A549 treated with AZD2906 at 1 μM for 4 hours (cell line): ENCODE data around the gene SLC5A11. TPM values are rescaled to one million over a fixed set of nuclear protein-coding genes. Genes with fewer than 3 reads are reported as not detected.

Experiments used
- total RNA-seq: library from RNA; stranded (reverse); fragments of 200-300 nt; extraction: Qiagen RNA extraction; gene quantifications from 5 replicates; pipeline ENCODE4 v1.2.3, GENCODE V29; 2022

Gene SLC5A11, protein sequence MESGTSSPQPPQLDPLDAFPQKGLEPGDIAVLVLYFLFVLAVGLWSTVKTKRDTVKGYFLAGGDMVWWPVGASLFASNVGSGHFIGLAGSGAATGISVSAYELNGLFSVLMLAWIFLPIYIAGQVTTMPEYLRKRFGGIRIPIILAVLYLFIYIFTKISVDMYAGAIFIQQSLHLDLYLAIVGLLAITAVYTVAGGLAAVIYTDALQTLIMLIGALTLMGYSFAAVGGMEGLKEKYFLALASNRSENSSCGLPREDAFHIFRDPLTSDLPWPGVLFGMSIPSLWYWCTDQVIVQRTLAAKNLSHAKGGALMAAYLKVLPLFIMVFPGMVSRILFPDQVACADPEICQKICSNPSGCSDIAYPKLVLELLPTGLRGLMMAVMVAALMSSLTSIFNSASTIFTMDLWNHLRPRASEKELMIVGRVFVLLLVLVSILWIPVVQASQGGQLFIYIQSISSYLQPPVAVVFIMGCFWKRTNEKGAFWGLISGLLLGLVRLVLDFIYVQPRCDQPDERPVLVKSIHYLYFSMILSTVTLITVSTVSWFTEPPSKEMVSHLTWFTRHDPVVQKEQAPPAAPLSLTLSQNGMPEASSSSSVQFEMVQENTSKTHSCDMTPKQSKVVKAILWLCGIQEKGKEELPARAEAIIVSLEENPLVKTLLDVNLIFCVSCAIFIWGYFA
- 0.25 to 0.40 TPM (median 0.31 TPM) in 5 replicates for total RNA-seq

GRCh38 chr16:24845726-24846547 is at the start of gene SLC5A11:
TSS of gene SLC5A11 (plus strand) at chr16:24845963. CDS start at chr16:24858644, 12,681 bp downstream.

Other genes starting within 250 kb of the SLC5A11 start
- gene TNRC6A, start 116.3 kb upstream of the SLC5A11 start, total RNA-seq: 25.6 to 31.7 TPM (median 27.8 TPM) in 5 replicates
- 61.5 to 69.1 TPM (median 65.5 TPM) in 5 replicates for gene ARHGAP17, start 169.4 kb downstream of the SLC5A11 start, total RNA-seq